IPS-NIHi7 (cell line): ENCODE measurements around the gene INTS11.

Experiments used
- DNase-seq: peaks from one replicate; pipeline ENCODE4 v3.0.0; 2012; ENCODE audit warnings: mixed read lengths; ENCODE audit errors: extremely low spot score

Gene INTS11

DNA sequence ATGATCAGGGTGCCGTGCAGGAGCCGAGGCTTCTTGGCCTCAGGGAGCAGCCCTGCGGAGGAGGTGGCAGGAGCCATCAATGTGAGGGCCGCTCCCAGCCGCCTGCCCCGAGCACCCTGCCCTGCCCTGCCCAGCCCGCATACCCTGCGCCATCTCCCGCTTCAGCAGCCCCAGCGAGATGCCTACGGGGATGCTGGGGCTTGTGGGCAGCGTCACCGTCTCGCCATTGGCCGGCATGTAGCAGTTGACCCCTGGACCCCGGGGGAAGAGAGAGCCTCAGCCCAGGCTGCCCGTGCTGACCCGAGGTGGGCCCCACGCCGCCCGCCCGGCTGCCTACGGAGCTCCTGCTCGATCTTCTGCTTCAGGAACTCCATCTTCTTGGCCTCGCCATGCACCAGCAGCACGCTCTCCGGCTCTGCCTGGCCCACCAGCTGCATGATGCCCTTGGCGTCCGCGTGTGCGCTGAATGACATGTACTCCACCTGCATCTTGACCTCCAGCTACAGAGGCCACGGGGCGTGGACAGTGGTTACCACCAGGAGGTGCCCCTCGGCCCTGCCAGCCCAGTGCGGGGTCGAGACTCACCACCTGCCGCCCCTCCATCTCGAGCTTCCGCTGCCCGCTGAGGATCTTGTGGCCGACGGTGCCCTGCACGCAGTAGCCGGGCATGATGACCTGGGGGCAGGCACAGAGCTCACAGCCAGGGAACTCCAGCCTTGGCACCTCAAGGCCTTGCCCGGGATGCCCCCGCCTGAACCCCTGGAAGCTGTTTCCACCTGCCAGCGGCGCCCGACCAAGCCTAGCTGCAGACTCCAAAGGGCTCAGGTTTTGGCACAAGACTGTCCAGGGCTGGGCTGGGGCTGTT, 11.8 kb downstream of the INTS11 start:
- DNase-seq = no peak

DNA sequence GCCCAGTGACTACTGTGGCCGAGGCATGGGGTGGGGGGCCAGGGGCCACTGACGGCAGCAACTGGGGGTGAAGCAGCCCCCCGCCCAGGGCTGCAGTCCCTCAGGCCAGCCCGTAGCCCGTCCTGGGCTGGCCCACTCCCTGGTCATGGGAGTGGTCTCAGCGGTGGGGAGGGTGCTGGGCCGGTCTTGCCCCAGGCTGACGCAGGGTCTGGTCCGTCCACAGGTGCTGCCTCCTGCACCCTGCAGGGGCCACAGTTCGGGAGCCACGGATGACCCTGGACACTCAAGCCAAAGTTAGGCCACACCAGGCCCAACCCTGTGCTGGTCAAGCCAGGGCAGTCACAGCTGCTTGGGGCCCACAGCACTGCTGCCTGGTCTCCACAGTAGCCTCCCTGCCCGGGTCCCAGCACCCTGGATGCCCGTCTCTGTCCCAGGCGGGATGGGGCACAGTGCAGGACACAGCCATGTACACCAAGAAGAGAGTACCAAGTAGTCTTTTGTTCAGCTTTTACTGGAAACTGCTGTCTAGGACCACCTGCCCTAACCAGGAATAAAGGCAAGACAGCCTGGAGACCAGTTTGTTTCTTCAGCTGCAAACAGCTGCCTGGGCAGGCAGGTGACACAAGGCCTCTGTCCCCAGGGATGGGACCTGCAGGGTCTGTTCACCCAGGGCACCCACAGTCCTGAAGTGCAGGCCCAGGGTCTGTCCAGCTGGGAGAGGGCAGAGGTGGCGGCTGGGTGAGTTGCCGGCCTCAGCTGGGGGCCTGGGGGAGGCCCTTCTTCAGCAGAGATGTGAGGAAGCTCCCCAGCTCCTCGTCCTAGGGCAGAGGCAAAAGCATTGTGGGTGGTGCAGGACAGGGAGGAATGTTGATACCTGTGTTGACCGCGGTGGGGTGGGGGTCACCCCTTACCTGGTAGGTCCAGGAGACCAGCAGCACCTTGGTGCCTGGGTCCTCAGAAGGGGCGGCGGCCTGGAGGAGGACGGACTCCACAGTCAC, 13.1 kb downstream of the INTS11 start:
- no peak for DNase-seq

GRCh38 chr1:1310476-1311053, 13.9 kb downstream of the INTS11 start:
- no peak for DNase-seq

DNA sequence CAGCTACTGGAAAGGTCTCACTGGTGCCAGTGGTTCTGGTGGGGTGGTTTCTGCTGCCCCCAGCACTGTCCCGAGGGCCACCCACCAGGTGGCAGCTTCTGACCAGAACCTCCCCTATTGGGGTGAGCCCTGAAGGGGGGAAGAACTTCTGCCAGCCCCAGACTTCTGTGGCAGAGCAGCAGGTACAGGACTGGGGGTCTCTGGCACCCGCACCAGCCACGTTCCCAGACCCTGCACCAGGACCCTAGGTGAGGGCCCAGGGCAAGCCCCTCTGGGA, 14.4 kb downstream of the INTS11 start:
- no peak for DNase-seq

DNA sequence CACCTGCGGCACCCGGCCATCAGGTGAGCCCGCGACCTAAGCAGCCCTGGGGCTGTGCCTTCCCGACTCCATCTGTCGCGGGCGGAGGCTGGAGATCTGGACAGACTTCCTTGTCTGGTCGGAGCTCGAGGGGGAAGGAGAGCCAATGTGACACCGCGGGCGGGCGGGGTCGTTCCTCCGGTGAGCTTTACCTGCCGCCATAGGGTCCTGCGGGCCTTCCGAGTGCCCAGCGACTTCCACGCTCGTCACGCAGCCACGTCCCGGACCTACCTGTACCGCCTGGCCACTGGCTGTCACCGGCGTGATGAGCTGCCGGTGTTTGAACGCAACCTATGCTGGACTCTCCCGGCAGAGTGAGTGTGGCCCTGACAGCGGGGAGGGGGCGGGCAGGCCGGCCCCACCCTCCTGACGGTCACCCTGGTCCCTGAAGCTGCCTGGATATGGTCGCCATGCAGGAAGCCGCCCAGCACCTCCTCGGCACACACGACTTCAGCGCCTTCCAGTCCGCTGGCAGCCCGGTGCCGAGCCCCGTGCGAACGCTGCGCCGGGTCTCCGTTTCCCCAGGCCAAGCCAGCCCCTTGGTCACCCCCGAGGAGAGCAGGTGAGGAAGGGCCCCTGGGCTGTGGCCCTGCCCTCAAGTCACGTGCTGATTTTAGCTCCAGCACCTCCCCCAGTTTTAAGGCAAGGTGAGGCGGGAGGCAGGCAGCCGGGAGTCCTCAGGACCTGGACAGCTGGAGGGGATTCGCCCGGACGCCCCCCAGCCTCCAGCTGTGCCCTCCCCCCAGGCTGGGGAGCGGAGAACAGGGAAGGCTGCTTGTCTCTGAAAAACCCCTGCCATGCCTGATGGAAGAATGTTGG, 15.0 kb downstream of the INTS11 start:
- no peak for DNase-seq

- DNase-seq = no peak
These were observed 15.7 kb downstream of the INTS11 start for GRCh38 chr1:1308756-1309250.

DNA sequence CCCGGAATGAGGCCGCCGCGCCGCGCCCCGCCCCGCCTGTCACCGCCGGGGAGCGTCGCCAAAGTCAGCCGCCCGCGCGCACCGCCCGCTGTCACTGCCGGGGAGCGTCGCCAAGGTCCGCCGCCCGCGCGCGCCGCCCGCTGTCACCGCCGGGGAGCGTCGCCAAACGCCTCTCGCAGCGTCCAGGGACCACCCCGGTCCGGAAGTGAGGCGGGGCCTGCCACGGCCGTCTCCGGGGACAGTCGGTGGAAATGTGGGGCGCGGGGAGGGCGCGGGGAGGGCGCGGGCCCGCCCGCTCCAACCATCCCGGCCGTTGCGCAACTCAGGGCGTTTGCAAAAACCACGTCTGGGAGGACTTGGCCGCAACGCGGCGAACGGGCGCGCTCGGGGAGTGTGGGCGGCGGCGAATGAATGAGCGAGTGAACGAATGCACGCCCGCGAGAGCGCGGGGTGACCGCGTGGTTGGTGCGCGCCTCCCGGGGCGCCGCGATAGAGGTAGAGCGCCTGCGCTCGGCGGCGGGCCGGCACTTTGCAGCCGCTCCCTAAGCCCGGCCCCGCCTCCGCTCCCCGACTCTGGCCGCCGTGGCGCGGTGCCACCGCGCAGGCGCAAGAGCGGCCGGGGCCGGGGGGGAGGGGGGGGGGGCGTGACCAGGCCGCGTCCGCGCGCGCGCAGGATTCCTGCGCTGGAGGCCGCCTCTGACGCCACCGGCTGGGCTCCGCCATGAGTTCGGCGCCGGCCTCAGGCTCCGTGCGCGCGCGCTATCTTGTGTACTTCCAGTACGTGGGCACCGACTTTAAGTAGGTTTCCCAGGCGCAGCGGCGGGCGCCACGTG, 16.3 kb downstream of the INTS11 start, which contains the start of the genes ACAP3 and PUSL1:
ACAP3 (minus strand) TSS at position 8 of the 833 bp plus-strand sequence. CDS start 115 bp downstream, outside the sequence.
PUSL1 (plus strand) TSS at position 675 of the 833 bp plus-strand sequence; CDS start at position 722, 47 bp downstream.
- peak; percentile 90 for DNase-seq

GRCh38 chr1:1307261-1307922, 17.1 kb downstream of the INTS11 start:
- DNase-seq = no peak

DNA sequence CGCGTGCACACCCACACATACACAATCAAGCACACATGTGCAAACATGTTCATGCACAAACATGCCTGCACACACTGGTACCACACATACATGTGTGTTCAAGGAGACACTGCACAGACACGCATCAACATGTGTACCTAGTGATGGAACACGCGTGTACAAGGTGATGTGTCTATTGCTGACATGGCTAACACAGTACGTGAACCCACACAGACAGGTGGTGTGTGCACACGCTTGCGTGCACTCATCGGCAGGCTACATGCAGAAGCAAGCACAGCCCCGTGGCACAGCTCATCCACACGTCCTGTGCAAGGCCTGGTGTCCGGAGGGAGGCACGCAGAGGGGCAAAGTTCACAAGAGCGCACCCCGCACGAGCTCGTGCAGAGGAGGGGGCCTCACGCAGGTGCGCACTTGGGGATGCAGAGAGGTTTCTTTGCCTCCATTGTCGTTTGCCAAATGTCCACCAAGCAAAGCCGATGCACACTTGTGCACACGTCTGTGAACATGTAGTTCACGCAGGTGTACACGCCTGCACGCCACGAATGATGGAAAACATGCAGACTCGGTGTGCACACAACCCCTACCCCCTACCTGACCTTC, 17.7 kb downstream of the INTS11 start:
- no peak for DNase-seq

DNA sequence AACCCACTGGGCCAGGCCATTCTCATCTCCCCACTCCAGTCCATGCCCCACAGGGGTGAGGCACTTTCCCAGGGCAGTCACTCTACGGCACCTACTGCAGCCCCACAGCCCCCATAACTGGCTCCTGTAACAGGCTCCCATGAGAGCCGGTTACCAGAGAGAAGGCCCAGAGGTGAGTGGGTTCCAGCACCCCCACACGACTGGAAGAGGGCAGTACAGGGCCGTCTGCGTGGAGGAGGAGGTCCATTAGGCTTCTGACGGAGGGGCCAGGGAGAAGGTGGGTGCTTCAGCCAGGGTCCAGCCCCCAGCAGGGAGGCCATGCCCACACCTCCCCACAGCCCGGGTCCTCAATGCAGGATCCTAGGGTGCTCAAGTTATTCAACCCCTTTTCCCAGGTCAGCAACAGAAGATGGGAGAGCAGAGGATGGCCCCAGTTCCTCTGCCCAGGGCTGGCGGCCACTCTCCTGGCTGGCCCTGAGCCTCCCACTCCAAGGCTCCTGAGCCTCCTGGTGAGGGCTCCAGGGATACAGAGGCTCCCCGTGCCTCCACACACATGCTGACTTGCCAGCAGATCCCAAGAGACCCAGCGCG, 18.3 kb downstream of the INTS11 start:
- DNase-seq = no peak

DNA sequence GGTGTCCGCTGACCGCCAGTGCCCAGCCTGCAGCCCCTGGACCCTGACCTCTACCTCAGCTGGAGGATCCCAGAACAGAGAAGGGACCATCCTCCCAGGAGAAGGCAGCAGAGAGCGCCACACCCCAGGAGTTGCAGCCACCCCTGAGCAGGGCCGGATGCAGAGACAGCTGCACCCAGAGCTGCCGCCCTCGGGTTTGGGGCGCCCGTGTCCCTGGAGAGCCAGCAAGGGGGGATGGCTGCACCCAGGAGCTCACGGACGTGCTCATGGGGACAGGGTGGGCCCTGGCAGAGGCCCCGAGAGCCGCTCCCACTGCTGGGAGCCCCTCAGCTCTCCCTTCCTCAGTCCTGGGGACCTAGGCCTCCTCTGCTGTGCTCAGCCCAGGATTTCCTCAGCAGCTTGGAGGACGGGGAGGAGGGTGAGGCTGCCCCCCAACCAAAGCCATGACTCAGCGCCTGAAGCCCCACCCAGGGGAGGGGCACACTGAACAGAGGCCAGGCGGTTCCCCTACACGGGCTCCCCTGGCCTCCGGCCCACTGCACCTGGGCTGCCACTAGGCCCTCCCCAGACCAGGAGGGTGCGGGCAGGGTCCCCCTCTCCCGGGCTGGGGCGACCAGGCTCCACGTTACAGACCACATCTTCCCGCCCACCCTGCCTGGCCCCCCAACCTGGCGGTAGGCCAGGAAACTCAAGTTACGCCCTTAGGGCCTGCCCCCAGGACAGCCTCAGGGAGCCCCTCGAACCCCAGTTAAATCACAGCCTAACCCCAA, 19.0 kb downstream of the INTS11 start:
- DNase-seq = no peak

- DNase-seq = peak; percentile 72
These were observed 19.8 kb downstream of the INTS11 start for GRCh38 chr1:1304331-1305299.

- no peak for DNase-seq
These were observed 20.7 kb downstream of the INTS11 start for GRCh38 chr1:1303736-1304135.

- DNase-seq = no peak
These were observed 21.4 kb downstream of the INTS11 start for GRCh38 chr1:1302951-1303509.

- no peak for DNase-seq
These were observed 22.4 kb downstream of the INTS11 start for GRCh38 chr1:1302006-1302430.

DNA sequence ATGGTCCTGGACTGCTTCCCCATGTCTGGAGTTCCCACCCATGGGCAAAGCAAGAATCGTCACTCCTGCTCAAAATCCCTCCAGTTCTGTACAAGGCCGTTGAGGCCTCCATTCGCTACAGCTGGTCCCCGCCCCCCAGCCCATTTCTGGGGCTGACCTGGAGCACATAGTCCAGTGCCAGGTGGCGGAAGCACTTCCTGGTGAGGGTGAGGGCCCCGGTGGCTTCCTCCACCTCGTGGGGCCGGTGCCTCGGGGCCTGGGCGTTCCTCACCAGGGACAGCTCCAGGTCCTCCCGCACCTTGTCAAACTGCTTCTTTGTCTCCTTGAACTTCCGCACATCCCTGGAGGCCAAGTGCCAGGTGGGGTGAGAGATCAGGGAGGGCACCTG, 24.1 kb downstream of the INTS11 start:
- DNase-seq = no peak
